Measurements from ENCODE around the gene EIF4B.

EIF4B gene

GRCh38 chr12:53050426-53051057 is 44.3 kb downstream of the EIF4B start:
- Histone ChIP-seq H3K27ac (ENCODE audit: low read depth in 2 of 2, low read length in 2 of 2) (peak overlapping the region; percentile 93 to 95), H3K4me1 (ENCODE audit: control insufficient read depth in 2 of 2, insufficient read depth in 2 of 2, low read length in 2 of 2) (peaks cover 68 to 77% of the 10 kb centered on the region in 2 donors), H3K9ac (ENCODE audit: low read depth in 1 of 2, low read length in 2 of 2) (peak overlapping the region; percentile 52 to 79), H3K36me3 (ENCODE audit: control insufficient read depth in 2 of 2, insufficient read depth in 2 of 2, low read length in 2 of 2) (no peaks in the 10 kb centered on the region), H3K4me3 (ENCODE audit: low read length in 2 of 2) (peak overlapping the region; percentile 68), H3K27me3 (ENCODE audit: control insufficient read depth in 2 of 2, insufficient read depth in 2 of 2, low read length in 2 of 2) (no peaks in the 10 kb centered on the region), H3K9me3 (ENCODE audit: control insufficient read depth in 2 of 2, low read length in 2 of 2) (no peaks in the 10 kb centered on the region)

GRCh38 chr12:53051058-53051880 is 45.0 kb downstream of the EIF4B start:
- no peaks in the 10 kb centered on the region for H3K9me3 ChIP-seq (ENCODE audit: control insufficient read depth in 2 of 2, low read length in 2 of 2)
- peak overlapping the region; percentile 68 for H3K4me3 ChIP-seq (ENCODE audit: low read length in 2 of 2)
- H3K36me3 ChIP-seq (ENCODE audit: control insufficient read depth in 2 of 2, insufficient read depth in 2 of 2, low read length in 2 of 2), result no peaks in the 10 kb centered on the region
- peak overlapping the region; percentile 52 to 79 for H3K9ac ChIP-seq (ENCODE audit: low read depth in 1 of 2, low read length in 2 of 2)
- peak overlapping the region; percentile 93 to 95 for H3K27ac ChIP-seq (ENCODE audit: low read depth in 2 of 2, low read length in 2 of 2)
- H3K27me3 ChIP-seq (ENCODE audit: control insufficient read depth in 2 of 2, insufficient read depth in 2 of 2, low read length in 2 of 2), result no peaks in the 10 kb centered on the region
- peaks cover 63 to 70% of the 10 kb centered on the region in 2 donors for H3K4me1 ChIP-seq (ENCODE audit: control insufficient read depth in 2 of 2, insufficient read depth in 2 of 2, low read length in 2 of 2)

DNA sequence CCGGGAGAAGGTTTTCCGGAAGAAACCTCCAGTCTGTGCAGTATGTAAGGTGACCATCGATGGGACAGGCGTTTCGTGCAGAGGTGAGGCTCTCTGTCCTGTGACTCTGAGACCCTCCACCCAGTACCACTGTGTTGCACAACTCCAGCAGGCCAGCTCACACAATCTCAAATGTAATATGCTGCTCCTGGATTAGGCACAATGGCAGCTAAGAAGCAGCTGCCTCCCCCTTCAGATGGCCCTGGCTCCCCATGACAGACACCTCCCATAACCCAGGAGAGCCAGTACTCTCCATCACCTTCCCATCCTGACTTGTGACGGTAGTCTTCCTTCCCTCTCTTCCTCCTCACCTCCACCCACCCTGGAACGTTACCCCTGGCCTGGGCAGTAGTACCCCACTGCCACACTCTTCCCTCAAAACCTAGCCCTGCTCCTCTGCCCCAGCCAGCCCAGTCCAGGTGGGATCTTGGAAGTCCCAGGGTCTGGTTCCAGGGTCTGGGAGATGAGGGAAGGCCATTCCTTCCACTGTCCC is 45.7 kb downstream of the EIF4B start:
- H3K9ac ChIP-seq (ENCODE audit: low read depth in 1 of 2, low read length in 2 of 2), result peak overlapping the region; percentile 54 to 79
- H3K4me1 ChIP-seq (ENCODE audit: control insufficient read depth in 2 of 2, insufficient read depth in 2 of 2, low read length in 2 of 2), result peaks cover 60 to 65% of the 10 kb centered on the region in 2 donors
- H3K36me3 ChIP-seq (ENCODE audit: control insufficient read depth in 2 of 2, insufficient read depth in 2 of 2, low read length in 2 of 2), result no peaks in the 10 kb centered on the region
- H3K27me3 ChIP-seq (ENCODE audit: control insufficient read depth in 2 of 2, insufficient read depth in 2 of 2, low read length in 2 of 2), result no peaks in the 10 kb centered on the region
- peak overlapping the region; percentile 53 to 68 for H3K4me3 ChIP-seq (ENCODE audit: low read length in 2 of 2)
- no peaks in the 10 kb centered on the region for H3K9me3 ChIP-seq (ENCODE audit: control insufficient read depth in 2 of 2, low read length in 2 of 2)
- peak overlapping the region; percentile 93 to 95 for H3K27ac ChIP-seq (ENCODE audit: low read depth in 2 of 2, low read length in 2 of 2)

GRCh38 chr12:53052419-53053217 is 46.4 kb downstream of the EIF4B start:
- H3K4me3 ChIP-seq (ENCODE audit: low read length in 2 of 2), result peak overlapping the region; percentile 53 to 68
- H3K4me1 ChIP-seq (ENCODE audit: control insufficient read depth in 2 of 2, insufficient read depth in 2 of 2, low read length in 2 of 2), result peaks cover 57 to 63% of the 10 kb centered on the region in 2 donors

DNA sequence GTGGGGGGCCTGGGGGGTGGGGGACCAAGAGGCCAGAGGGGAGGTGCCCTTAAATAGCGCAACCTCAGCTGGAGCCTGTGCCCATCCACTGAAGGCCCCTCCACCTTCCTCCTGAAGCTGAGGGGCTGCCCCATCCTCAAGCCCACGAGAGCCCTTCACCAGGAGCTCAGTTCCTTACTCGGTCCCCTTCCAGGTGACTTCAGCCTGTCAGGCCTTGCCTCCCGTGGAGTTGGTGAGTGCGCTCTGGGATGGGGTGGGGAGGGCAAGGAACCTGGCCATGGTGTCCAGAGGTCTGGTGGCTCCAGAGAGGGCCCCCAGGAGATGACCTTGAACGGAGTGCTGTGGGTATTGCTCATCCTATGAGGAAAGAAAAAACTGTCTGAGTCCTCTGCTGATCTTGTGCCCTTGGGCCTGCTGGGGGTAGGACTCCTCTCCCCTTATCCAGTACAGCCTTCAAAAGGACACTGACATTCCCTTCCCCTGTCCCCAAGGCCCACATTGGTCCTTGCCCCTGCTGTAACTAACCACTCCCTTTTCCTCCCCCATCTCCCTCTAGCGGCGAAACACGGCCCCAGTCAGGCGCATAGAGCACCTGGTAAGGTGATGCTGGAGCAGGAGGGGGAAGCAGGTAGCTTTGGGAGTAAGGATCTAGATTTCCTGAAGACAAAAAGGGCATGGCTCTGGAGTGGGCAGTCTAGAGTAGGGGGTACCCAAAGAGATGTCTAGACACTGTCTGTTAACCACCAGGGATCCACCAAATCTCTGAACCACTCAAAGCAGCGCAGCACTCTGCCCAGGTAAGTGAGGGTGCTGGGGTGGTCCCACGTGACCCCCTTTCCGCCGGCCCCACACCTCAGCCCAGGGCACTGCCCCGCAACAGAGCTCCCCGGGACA is 47.2 kb downstream of the EIF4B start:
- no peaks in the 10 kb centered on the region for H3K27me3 ChIP-seq (ENCODE audit: control insufficient read depth in 2 of 2, insufficient read depth in 2 of 2, low read length in 2 of 2)
- no peaks in the 10 kb centered on the region for H3K9me3 ChIP-seq (ENCODE audit: control insufficient read depth in 2 of 2, low read length in 2 of 2)
- H3K4me3 ChIP-seq (ENCODE audit: low read length in 2 of 2), result peak overlapping the region; percentile 76 to 82
- H3K4me1 ChIP-seq (ENCODE audit: control insufficient read depth in 2 of 2, insufficient read depth in 2 of 2, low read length in 2 of 2), result peaks cover 49 to 55% of the 10 kb centered on the region in 2 donors
- H3K9ac ChIP-seq (ENCODE audit: low read depth in 1 of 2, low read length in 2 of 2), result peak overlapping the region; percentile 70 to 77
- peak overlapping the region; percentile 93 to 96 for H3K27ac ChIP-seq (ENCODE audit: low read depth in 2 of 2, low read length in 2 of 2)
- peaks cover 0 to 2% of the 10 kb centered on the region in 2 donors for H3K36me3 ChIP-seq (ENCODE audit: control insufficient read depth in 2 of 2, insufficient read depth in 2 of 2, low read length in 2 of 2)

More at GRCh38 chr12:53052419-53053217, 46.4 kb downstream of the EIF4B start:
- no peaks in the 10 kb centered on the region for H3K27me3 ChIP-seq (ENCODE audit: control insufficient read depth in 2 of 2, insufficient read depth in 2 of 2, low read length in 2 of 2)
- H3K27ac ChIP-seq (ENCODE audit: low read depth in 2 of 2, low read length in 2 of 2), result peak overlapping the region; percentile 93 to 96
- H3K9me3 ChIP-seq (ENCODE audit: control insufficient read depth in 2 of 2, low read length in 2 of 2), result no peaks in the 10 kb centered on the region
- H3K9ac ChIP-seq (ENCODE audit: low read depth in 1 of 2, low read length in 2 of 2), result peak overlapping the region; percentile 54 to 79
- H3K36me3 ChIP-seq (ENCODE audit: control insufficient read depth in 2 of 2, insufficient read depth in 2 of 2, low read length in 2 of 2), result peaks cover 0 to 2% of the 10 kb centered on the region in 2 donors

DNA sequence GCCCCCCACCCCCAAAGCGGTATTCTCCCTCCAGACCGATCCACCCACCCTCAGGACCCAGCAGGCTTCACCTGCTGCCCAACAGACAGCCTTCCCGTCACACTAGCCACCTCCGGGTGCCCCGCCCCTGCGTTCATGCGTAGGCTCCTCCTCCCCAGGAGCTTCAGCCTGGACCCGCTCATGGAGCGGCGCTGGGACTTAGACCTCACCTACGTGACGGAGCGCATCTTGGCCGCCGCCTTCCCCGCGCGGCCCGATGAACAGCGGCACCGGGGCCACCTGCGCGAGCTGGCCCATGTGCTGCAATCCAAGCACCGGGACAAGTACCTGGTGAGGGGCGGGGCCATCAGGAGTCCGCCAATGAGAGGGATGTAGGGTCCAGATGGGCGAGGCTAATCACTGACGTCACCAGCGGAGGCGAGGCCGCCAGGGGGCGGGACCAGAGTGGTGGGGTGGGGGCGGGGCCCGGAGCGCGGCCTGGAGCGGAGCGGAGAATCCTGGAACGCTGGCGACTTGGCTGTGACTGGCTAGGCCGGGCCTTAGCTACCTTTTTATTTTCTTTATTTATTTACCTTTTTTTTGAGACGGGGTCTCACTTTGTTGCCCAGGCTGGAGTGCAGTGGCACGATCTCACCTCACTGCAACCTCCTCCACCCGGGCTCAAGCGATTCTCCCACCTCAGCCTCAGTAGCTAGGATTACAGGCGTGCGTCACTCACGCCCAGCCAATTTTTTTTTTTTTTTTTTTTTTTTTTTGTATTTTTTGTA is 48.0 kb downstream of the EIF4B start:
- Histone ChIP-seq H3K4me1 (ENCODE audit: control insufficient read depth in 2 of 2, insufficient read depth in 2 of 2, low read length in 2 of 2) (peaks cover 41 to 46% of the 10 kb centered on the region in 2 donors), H3K27me3 (ENCODE audit: control insufficient read depth in 2 of 2, insufficient read depth in 2 of 2, low read length in 2 of 2) (no peaks in the 10 kb centered on the region), H3K9me3 (ENCODE audit: control insufficient read depth in 2 of 2, low read length in 2 of 2) (no peaks in the 10 kb centered on the region), H3K9ac (ENCODE audit: low read depth in 1 of 2, low read length in 2 of 2) (peak overlapping the region; percentile 70 to 77), H3K36me3 (ENCODE audit: control insufficient read depth in 2 of 2, insufficient read depth in 2 of 2, low read length in 2 of 2) (peaks cover 0 to 2% of the 10 kb centered on the region in 2 donors), H3K27ac (ENCODE audit: low read depth in 2 of 2, low read length in 2 of 2) (peak overlapping the region; percentile 93 to 96), H3K4me3 (ENCODE audit: low read length in 2 of 2) (peak overlapping the region; percentile 76 to 82)

DNA sequence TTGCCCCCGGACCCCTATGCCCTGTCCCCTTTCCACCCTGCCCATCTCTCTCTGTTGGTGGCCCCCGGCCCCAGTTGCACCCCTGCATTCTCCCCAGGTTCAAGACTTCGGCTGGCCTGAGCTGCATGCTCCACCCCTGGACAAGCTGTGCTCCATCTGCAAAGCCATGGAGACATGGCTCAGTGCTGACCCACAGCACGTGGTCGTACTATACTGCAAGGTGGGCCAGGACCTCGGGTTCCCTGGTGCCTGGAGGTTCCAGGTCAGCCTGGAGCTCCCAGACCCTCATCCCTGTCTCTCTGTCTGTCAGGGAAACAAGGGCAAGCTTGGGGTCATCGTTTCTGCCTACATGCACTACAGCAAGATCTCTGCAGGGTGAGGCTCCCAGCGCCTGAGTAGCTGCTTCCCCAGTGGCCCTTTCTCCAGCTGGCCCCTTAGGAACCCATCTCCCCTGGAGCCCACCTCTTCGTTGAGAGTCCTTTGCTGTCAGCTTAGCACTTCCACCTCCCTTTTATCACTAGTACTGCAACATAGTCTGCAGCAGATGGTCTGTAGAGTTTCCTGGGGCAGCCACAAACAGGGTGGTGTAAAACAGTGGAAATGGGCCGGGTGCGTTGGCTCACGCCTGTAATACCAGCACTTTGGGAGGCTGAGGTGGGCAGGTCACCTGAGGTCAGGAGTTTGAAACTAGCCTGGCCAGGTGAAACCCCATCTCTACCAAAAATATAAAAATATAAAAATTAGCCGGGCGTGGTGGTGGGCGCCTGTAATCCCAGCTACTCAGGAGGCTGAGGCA is 49.4 kb downstream of the EIF4B start:
- no peak overlapping the region for H3K9ac ChIP-seq (ENCODE audit: low read depth in 1 of 2, low read length in 2 of 2)

DNA sequence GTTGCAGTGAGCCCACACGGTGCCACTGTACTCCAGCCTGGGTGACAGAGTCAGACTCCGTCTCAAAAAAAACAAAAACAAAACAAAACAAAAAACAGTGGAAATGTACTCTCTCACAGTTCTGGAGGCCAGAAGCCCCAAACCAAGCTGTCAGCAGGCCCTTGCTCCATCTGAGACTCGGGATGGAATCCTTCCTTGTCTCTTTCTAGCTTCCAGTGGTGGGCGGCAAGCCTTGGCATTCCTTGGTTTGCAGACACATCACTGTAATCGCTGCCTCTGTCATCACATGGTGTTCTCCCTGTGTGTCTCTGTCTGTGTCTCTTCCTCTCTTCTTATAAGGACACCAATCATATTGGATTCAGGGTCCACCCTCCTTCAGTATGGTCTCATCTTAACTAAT is 50.0 kb downstream of the EIF4B start:
- Histone ChIP-seq H3K4me1 (ENCODE audit: control insufficient read depth in 2 of 2, insufficient read depth in 2 of 2, low read length in 2 of 2) (peaks cover 35 to 38% of the 10 kb centered on the region in 2 donors), H3K27me3 (ENCODE audit: control insufficient read depth in 2 of 2, insufficient read depth in 2 of 2, low read length in 2 of 2) (no peaks in the 10 kb centered on the region), H3K9me3 (ENCODE audit: control insufficient read depth in 2 of 2, low read length in 2 of 2) (no peaks in the 10 kb centered on the region), H3K27ac (ENCODE audit: low read depth in 2 of 2, low read length in 2 of 2) (no peak overlapping the region), H3K9ac (ENCODE audit: low read depth in 1 of 2, low read length in 2 of 2) (no peak overlapping the region), H3K36me3 (ENCODE audit: control insufficient read depth in 2 of 2, insufficient read depth in 2 of 2, low read length in 2 of 2) (peaks cover 0 to 2% of the 10 kb centered on the region in 2 donors), H3K4me3 (ENCODE audit: low read length in 2 of 2) (no peak overlapping the region)

More for the DNA sequence above, 49.4 kb downstream of the EIF4B start:
- Histone ChIP-seq H3K36me3 (ENCODE audit: control insufficient read depth in 2 of 2, insufficient read depth in 2 of 2, low read length in 2 of 2) (peaks cover 0 to 2% of the 10 kb centered on the region in 2 donors), H3K4me3 (ENCODE audit: low read length in 2 of 2) (no peak overlapping the region), H3K27ac (ENCODE audit: low read depth in 2 of 2, low read length in 2 of 2) (no peak overlapping the region), H3K4me1 (ENCODE audit: control insufficient read depth in 2 of 2, insufficient read depth in 2 of 2, low read length in 2 of 2) (peaks cover 35 to 39% of the 10 kb centered on the region in 2 donors), H3K27me3 (ENCODE audit: control insufficient read depth in 2 of 2, insufficient read depth in 2 of 2, low read length in 2 of 2) (no peaks in the 10 kb centered on the region), H3K9me3 (ENCODE audit: control insufficient read depth in 2 of 2, low read length in 2 of 2) (no peaks in the 10 kb centered on the region)

Measured in mucosa of rectum (tissue), 2 donors.